K562 (cell line): ENCODE data around the gene CENPP. TPM values are rescaled to one million over a fixed set of nuclear protein-coding genes. Genes with fewer than 3 reads are reported as not detected.

ENCODE experiments used
- BMI1 ChIP-seq: fragments of 150-350 bp; IDR thresholded peaks from 2 replicates; pipeline ENCODE4 v1.6.1; 2014; ENCODE audit warnings: low read length
- CHD2 ChIP-seq: IDR thresholded peaks from 2 replicates; pipeline ENCODE4 v1.6.1; 2011; ENCODE audit warnings: low read depth, low read length
- CREB1 ChIP-seq, 2 experiments: sonication (generic) in 1 of 2; formaldehyde crosslinking in 1 of 2; IDR thresholded peaks; 2 replicates each; pipeline versions ENCODE4 v1.6.1 to v1.8.0; 2012 to 2022; ENCODE audit warnings: inconsistent platforms in 1 of 2, mild to moderate bottlenecking in 1 of 2, missing genetic modification reagents in 1 of 2, moderate library complexity in 1 of 2
- DACH1 ChIP-seq: fragments of 450-650 bp; IDR thresholded peaks from 2 replicates; pipeline ENCODE4 v1.6.1; 2018; ENCODE audit not compliant: partially characterized antibody
- ESRRB ChIP-seq: fragments of 250-450 bp; sonication (Bioruptor Pico); IDR thresholded peaks from 2 replicates; pipeline ENCODE4 v1.5.0; 2020; ENCODE audit warnings: mild to moderate bottlenecking, moderate library complexity, borderline replicate concordance
- ETV6 ChIP-seq, 3 experiments: fragments of 150-350 bp in 1 of 3; sonication (generic) in 1 of 3; formaldehyde crosslinking in 1 of 3; IDR thresholded peaks; 2 replicates each; pipeline versions ENCODE4 v1.6.1 to v1.8.0; 2014 to 2022; ENCODE audit warnings: borderline replicate concordance in 2 of 3, low read depth in 2 of 3, antibody characterized with exemption in 1 of 3, low read length in 1 of 3, mild to moderate bottlenecking in 1 of 3, missing genetic modification reagents in 1 of 3
- FOXM1 ChIP-seq, 2 experiments: fragments of 450-650 bp in 1 of 2; sonication (generic) in 1 of 2; formaldehyde crosslinking in 1 of 2; IDR thresholded peaks; 2 replicates each; pipeline versions ENCODE4 v1.6.1 to v1.9.0; 2017 to 2022; ENCODE audit warnings: low read depth in 2 of 2, mild to moderate bottlenecking in 2 of 2, missing genetic modification reagents in 1 of 2, moderate library complexity in 1 of 2
- MYBL2 ChIP-seq, 2 experiments: fragments of 450-650 bp in 1 of 2; sonication (generic) in 1 of 2; formaldehyde crosslinking in 1 of 2; IDR thresholded peaks; 2 replicates each; pipeline versions ENCODE4 v1.6.1 to v1.8.1; 2017 to 2022; ENCODE audit warnings: borderline replicate concordance in 1 of 2, inconsistent platforms in 1 of 2, low read depth in 1 of 2, mild to moderate bottlenecking in 1 of 2, missing genetic modification reagents in 1 of 2, moderate library complexity in 1 of 2
- POLR2AphosphoS5 ChIP-seq: IDR thresholded peaks from 2 replicates; pipeline ENCODE4 v1.6.1; 2011; ENCODE audit warnings: mild to moderate bottlenecking, low read depth, low read length, moderate library complexity; ENCODE audit not compliant: control insufficient read depth, insufficient read depth
- SLC30A9 ChIP-seq: fragments of 250-450 bp; sonication (Bioruptor Pico); IDR thresholded peaks from 2 replicates; pipeline ENCODE4 v1.8.0; 2022; ENCODE audit warnings: mild to moderate bottlenecking, moderate library complexity
- SMAD1 ChIP-seq: fragments of 150-350 bp; IDR thresholded peaks from 2 replicates; pipeline ENCODE4 v1.6.1; 2014; ENCODE audit warnings: low read length, low read depth; ENCODE audit not compliant: partially characterized antibody
- STAT5B ChIP-seq: fragments of 250-450 bp; sonication (Bioruptor Pico); IDR thresholded peaks from 2 replicates; pipeline ENCODE4 v1.8.0; 2021; ENCODE audit warnings: mild to moderate bottlenecking, inconsistent platforms
- ZNF212 ChIP-seq: fragments of 450-650 bp; formaldehyde crosslinking; IDR thresholded peaks from 2 replicates; pipeline ENCODE4 v1.4.0; 2020; ENCODE audit warnings: mild to moderate bottlenecking
- ZNF384 ChIP-seq: IDR thresholded peaks from 2 replicates; pipeline ENCODE4 v1.6.1; 2012; ENCODE audit warnings: low read depth, low read length, improper control_type of control experiment
- ZNF695 ChIP-seq: fragments of 450-650 bp; formaldehyde crosslinking; IDR thresholded peaks from 2 replicates; pipeline ENCODE4 v1.4.0; 2020; ENCODE audit warnings: mild to moderate bottlenecking, moderate library complexity
- polyA plus RNA-seq, 8 experiments: library from polyadenylated mRNA; depleted of rRNA in 4 of 8; stranded (reverse) in 5 of 8; unstranded in 3 of 8; fragments of >200 nt; fragmentation: Nextera tagmentation in 2 of 8; fragmentation: Illumina TruSeq in 1 of 8; extraction: Ambion mirVana in 2 of 8; extraction: Trizol in 1 of 8; gene quantifications; 2 replicates each; pipeline versions ENCODE4 v1.2.1 to v1.2.3, GENCODE V29; 2011 to 2014; ENCODE audit warnings: inconsistent platforms in 1 of 8, missing spikeins in 1 of 8
- total RNA-seq, 7 experiments: library from RNA; depleted of rRNA in 6 of 7; stranded (reverse); fragments of >200 nt in 6 of 7; fragmentation: Illumina TruSeq in 2 of 7; extraction: Trizol in 2 of 7; gene quantifications; 2 replicates each; pipeline versions ENCODE4 v1.2.1 to v1.2.3, GENCODE V29; 2011 to 2021; ENCODE audit warnings: low replicate concordance in 1 of 7
- TF ChIP-seq, protein P1 (sequence below): fragments of 450-650 bp; IDR thresholded peaks from 2 replicates; pipeline ENCODE4 v1.6.1; 2017; ENCODE audit warnings: antibody characterized with exemption, mild to moderate bottlenecking
- TF ChIP-seq, protein P2 (sequence below): fragments of 250-450 bp; sonication (Bioruptor Pico); IDR thresholded peaks from 2 replicates; pipeline ENCODE4 v1.6.1; 2021; ENCODE audit warnings: mild to moderate bottlenecking
- TF ChIP-seq, protein P3 (sequence below): fragments of 450-650 bp; formaldehyde crosslinking; IDR thresholded peaks from 2 replicates; pipeline ENCODE4 v1.4.0; 2020; ENCODE audit warnings: mild to moderate bottlenecking
- TF ChIP-seq, protein P4 (sequence below): IDR thresholded peaks from 2 replicates; pipeline ENCODE4 v1.6.1; 2016; ENCODE audit warnings: missing genetic modification characterization, missing compliant biosample characterization

The CENPP gene
- total and polyA plus RNA-seq, 9 of the 15 experiments (the other 6 are each of a cell fraction or from before 2014, with no cell fraction given): 8.0 to 28.5 (median 17.9) TPM

DNA sequence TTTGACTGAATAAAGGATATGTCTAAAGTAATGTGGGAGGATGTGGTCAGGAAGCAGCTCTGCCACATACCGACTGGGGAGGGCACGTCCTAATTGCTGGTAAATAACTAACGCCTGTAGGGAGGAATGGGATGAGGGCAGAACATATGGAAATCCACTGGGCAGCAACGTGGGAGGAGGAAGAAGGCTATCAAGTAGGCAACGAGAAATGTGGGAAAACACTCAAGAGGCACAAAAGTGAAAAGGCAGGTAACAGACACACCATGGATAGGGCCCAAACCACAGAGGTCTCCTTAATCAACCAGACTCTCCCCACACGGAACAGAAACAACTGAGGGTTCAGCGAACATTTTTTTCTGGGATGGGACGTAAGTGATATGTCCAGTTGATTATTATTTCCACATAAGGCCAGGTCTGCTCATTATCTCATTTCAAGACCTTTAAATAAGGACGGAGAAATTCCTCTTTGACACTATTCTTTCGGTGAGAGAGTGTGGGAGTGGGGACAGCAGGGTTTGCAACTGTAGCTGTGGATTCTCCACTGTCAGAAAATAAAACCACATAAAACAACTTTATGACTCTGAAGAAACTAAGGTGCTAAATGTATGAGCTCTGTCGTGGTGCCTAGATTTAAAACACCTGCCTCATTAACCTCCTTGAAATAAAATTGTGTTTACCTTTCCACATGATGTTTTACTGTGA is 49.3 kb upstream of the CENPP start (continued):
- TF ChIP-seq, protein P1, sequence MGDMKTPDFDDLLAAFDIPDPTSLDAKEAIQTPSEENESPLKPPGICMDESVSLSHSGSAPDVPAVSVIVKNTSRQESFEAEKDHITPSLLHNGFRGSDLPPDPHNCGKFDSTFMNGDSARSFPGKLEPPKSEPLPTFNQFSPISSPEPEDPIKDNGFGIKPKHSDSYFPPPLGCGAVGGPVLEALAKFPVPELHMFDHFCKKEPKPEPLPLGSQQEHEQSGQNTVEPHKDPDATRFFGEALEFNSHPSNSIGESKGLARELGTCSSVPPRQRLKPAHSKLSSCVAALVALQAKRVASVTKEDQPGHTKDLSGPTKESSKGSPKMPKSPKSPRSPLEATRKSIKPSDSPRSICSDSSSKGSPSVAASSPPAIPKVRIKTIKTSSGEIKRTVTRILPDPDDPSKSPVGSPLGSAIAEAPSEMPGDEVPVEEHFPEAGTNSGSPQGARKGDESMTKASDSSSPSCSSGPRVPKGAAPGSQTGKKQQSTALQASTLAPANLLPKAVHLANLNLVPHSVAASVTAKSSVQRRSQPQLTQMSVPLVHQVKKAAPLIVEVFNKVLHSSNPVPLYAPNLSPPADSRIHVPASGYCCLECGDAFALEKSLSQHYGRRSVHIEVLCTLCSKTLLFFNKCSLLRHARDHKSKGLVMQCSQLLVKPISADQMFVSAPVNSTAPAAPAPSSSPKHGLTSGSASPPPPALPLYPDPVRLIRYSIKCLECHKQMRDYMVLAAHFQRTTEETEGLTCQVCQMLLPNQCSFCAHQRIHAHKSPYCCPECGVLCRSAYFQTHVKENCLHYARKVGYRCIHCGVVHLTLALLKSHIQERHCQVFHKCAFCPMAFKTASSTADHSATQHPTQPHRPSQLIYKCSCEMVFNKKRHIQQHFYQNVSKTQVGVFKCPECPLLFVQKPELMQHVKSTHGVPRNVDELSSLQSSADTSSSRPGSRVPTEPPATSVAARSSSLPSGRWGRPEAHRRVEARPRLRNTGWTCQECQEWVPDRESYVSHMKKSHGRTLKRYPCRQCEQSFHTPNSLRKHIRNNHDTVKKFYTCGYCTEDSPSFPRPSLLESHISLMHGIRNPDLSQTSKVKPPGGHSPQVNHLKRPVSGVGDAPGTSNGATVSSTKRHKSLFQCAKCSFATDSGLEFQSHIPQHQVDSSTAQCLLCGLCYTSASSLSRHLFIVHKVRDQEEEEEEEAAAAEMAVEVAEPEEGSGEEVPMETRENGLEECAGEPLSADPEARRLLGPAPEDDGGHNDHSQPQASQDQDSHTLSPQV: no peak
- TF ChIP-seq ETV6 (IDR thresholded peaks at IDR 0.05; ENCODE audit: borderline replicate concordance in 1 of 2, low read depth in 2 of 2, low read length in 1 of 2) (no peak), ETV6 (CRISPR knock-in tag; IDR thresholded peaks at IDR 0.05; ENCODE audit: borderline replicate concordance) (no peak), CHD2 (no peak), ZNF384 (no peak), ZNF212 (no peak), POLR2AphosphoS5 (0 out of 2 replicates have a peak, but pooled peaks have one; percentile 39), BMI1 (no peak), ZNF695 (CRISPR knock-in tag) (no peak), STAT5B (CRISPR knock-in tag) (no peak), SLC30A9 (CRISPR knock-in tag) (no peak), SMAD1 (no peak), ESRRB (CRISPR knock-in tag) (no peak), CREB1 (IDR thresholded peaks at IDR 0.05) (no peak), CREB1 (CRISPR knock-in tag; IDR thresholded peaks at IDR 0.05) (no peak), MYBL2 (IDR thresholded peaks at IDR 0.05; ENCODE audit: low read depth) (no peak), MYBL2 (CRISPR knock-in tag; IDR thresholded peaks at IDR 0.05; ENCODE audit: borderline replicate concordance) (no peak), FOXM1 (IDR thresholded peaks at IDR 0.05; ENCODE audit: low read depth) (no peak), FOXM1 (CRISPR knock-in tag; IDR thresholded peaks at IDR 0.05; ENCODE audit: low read depth) (no peak), DACH1 (no peak)
- TF ChIP-seq, protein P2, sequence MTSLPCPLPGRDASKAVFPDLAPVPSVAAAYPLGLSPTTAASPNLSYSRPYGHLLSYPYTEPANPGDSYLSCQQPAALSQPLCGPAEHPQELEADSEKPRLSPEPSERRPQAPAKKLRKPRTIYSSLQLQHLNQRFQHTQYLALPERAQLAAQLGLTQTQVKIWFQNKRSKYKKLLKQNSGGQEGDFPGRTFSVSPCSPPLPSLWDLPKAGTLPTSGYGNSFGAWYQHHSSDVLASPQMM (CRISPR knock-in tag): no peak
- TF ChIP-seq, protein P3, sequence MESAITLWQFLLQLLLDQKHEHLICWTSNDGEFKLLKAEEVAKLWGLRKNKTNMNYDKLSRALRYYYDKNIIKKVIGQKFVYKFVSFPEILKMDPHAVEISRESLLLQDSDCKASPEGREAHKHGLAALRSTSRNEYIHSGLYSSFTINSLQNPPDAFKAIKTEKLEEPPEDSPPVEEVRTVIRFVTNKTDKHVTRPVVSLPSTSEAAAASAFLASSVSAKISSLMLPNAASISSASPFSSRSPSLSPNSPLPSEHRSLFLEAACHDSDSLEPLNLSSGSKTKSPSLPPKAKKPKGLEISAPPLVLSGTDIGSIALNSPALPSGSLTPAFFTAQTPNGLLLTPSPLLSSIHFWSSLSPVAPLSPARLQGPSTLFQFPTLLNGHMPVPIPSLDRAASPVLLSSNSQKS (CRISPR knock-in tag): no peak
- TF ChIP-seq, protein P4, sequence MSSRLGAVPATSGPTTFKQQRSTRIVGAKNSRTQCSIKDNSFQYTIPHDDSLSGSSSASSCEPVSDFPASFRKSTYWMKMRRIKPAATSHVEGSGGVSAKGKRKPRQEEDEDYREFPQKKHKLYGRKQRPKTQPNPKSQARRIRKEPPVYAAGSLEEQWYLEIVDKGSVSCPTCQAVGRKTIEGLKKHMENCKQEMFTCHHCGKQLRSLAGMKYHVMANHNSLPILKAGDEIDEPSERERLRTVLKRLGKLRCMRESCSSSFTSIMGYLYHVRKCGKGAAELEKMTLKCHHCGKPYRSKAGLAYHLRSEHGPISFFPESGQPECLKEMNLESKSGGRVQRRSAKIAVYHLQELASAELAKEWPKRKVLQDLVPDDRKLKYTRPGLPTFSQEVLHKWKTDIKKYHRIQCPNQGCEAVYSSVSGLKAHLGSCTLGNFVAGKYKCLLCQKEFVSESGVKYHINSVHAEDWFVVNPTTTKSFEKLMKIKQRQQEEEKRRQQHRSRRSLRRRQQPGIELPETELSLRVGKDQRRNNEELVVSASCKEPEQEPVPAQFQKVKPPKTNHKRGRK (tag): no peak
